Suprapubic skin (tissue), 4 donors: ENCODE results near the gene CS.

Experiments
- EP300 ChIP-seq: sonication (generic); formaldehyde crosslinking; IDR thresholded peaks from one replicate; pipeline ENCODE4 v1.6.1; 2017; ENCODE audit warnings: antibody characterized with exemption
- POLR2A ChIP-seq, 2 donors: fragments of 450-650 bp; IDR thresholded peaks; one replicate each; pipeline ENCODE4 v1.6.1; 2017; ENCODE audit warnings: antibody characterized with exemption in 2 of 2, mild to moderate bottlenecking in 2 of 2, moderate library complexity in 2 of 2
- POLR2AphosphoS5 ChIP-seq, 3 donors: sonication (generic); formaldehyde crosslinking; IDR thresholded peaks; one replicate each; pipeline ENCODE4 v1.6.1; 2017; ENCODE audit warnings: antibody characterized with exemption in 3 of 3
- TF ChIP-seq, protein P1 (sequence below), 2 donors: fragments of 200-600 bp in 1 of 2; fragments of 450-650 bp in 1 of 2; sonication (generic) in 1 of 2; IDR thresholded peaks; one replicate each; pipeline ENCODE4 v1.5.1; 2016 to 2019; ENCODE audit warnings: antibody characterized with exemption in 2 of 2, mild to moderate bottlenecking in 1 of 2, moderate library complexity in 1 of 2

DNA sequence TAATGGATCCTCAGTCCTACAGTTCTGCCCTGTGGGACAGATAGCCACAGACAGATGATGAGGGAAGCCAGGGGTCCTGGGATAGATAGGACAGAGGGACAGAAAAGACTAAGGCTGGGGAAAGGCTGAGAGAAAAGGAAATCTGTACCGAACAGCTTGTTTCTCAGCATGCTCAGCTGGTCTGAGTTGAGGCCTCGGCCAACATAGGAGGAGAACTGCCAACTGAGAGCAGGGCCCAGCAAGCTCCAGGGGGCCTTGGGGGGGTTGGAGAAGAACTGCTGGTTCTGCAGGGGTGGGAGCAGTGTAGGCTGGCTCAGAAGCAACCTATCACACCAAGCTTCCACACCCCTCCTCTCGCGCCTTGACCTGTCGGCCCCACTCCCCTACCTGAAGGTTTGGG is 48.6 kb upstream of the CS start:
- TF ChIP-seq POLR2A (IDR thresholded peaks at IDR 0.05) (no peak), EP300 (no peak), POLR2AphosphoS5 (IDR thresholded peaks at IDR 0.05) (no peak)
- TF ChIP-seq, protein P1, sequence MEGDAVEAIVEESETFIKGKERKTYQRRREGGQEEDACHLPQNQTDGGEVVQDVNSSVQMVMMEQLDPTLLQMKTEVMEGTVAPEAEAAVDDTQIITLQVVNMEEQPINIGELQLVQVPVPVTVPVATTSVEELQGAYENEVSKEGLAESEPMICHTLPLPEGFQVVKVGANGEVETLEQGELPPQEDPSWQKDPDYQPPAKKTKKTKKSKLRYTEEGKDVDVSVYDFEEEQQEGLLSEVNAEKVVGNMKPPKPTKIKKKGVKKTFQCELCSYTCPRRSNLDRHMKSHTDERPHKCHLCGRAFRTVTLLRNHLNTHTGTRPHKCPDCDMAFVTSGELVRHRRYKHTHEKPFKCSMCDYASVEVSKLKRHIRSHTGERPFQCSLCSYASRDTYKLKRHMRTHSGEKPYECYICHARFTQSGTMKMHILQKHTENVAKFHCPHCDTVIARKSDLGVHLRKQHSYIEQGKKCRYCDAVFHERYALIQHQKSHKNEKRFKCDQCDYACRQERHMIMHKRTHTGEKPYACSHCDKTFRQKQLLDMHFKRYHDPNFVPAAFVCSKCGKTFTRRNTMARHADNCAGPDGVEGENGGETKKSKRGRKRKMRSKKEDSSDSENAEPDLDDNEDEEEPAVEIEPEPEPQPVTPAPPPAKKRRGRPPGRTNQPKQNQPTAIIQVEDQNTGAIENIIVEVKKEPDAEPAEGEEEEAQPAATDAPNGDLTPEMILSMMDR (IDR thresholded peaks at IDR 0.05), result no peak
